ENCODE data around the gene HNMT. TPM values are rescaled to one million over a fixed set of nuclear protein-coding genes. Genes with fewer than 3 reads are reported as not detected.
A peak's percentile ranks its signal among the peaks of the same experiment; 100 is the strongest.

Gene HNMT
- total RNA-seq, 1 donor from 2014 or later: 14.4 TPM

- DNase-seq (ENCODE audit: low spot score in 2 of 2, unreplicated experiment in 2 of 2): no peak
- Mint-ChIP-seq H3K4me1 (peaks cover 43% of the 10 kb centered on the region), H3K9me3 (peaks cover 4% of the 10 kb centered on the region), H3K27ac (no peak overlapping the region), H3K36me3 (no peaks in the 10 kb centered on the region), H3K27me3 (ENCODE audit: low read depth) (no peaks in the 10 kb centered on the region), H3K4me3 (no peak overlapping the region)
- no peak for TF ChIP-seq CTCF (IDR thresholded peaks at IDR 0.05; ENCODE audit: unreplicated experiment)
Measured at GRCh38 chr2:137947032-137947727, 17.1 kb upstream of the HNMT start.

GRCh38 chr2:137947728-137948336 is 16.4 kb upstream of the HNMT start:
- H3K27me3 Mint-ChIP-seq (ENCODE audit: low read depth): no peaks in the 10 kb centered on the region

GRCh38 chr2:137948894-137949293 is 15.4 kb upstream of the HNMT start:
- Mint-ChIP-seq H3K36me3 (no peaks in the 10 kb centered on the region), H3K4me3 (no peak overlapping the region), H3K9me3 (peaks cover 4% of the 10 kb centered on the region), H3K4me1 (peaks cover 37% of the 10 kb centered on the region), H3K27me3 (ENCODE audit: low read depth) (no peaks in the 10 kb centered on the region), H3K27ac (no peak overlapping the region)
- no peak for DNase-seq (ENCODE audit: low spot score in 2 of 2, unreplicated experiment in 2 of 2)
- TF ChIP-seq CTCF (IDR thresholded peaks at IDR 0.05; ENCODE audit: unreplicated experiment): no peak

More at GRCh38 chr2:137947728-137948336, 16.4 kb upstream of the HNMT start:
- Mint-ChIP-seq H3K27ac (no peak overlapping the region), H3K36me3 (no peaks in the 10 kb centered on the region), H3K9me3 (peaks cover 4% of the 10 kb centered on the region), H3K4me1 (peaks cover 42% of the 10 kb centered on the region), H3K4me3 (no peak overlapping the region)
- peak; percentile 44 for TF ChIP-seq CTCF (IDR thresholded peaks at IDR 0.05; ENCODE audit: unreplicated experiment)
- peak; percentile 22 to 60 for DNase-seq (ENCODE audit: low spot score in 2 of 2, unreplicated experiment in 2 of 2)

- no peak for DNase-seq (ENCODE audit: low spot score in 2 of 2, unreplicated experiment in 2 of 2)
- peaks cover 27% of the 10 kb centered on the region for H3K4me1 Mint-ChIP-seq
- TF ChIP-seq CTCF (IDR thresholded peaks at IDR 0.05; ENCODE audit: unreplicated experiment): no peak
- no peaks in the 10 kb centered on the region for H3K36me3 Mint-ChIP-seq
- no peak overlapping the region for H3K4me3 Mint-ChIP-seq
- no peaks in the 10 kb centered on the region for H3K27me3 Mint-ChIP-seq (ENCODE audit: low read depth)
- H3K9me3 Mint-ChIP-seq: peaks cover 4% of the 10 kb centered on the region
- no peak overlapping the region for H3K27ac Mint-ChIP-seq
Measured at GRCh38 chr2:137950238-137950637, 14.0 kb upstream of the HNMT start.

- Mint-ChIP-seq H3K27ac (no peak overlapping the region), H3K9me3 (peaks cover 4% of the 10 kb centered on the region), H3K27me3 (ENCODE audit: low read depth) (no peaks in the 10 kb centered on the region), H3K4me1 (peaks cover 21% of the 10 kb centered on the region), H3K36me3 (no peaks in the 10 kb centered on the region), H3K4me3 (no peak overlapping the region)
- DNase-seq (ENCODE audit: low spot score in 2 of 2, unreplicated experiment in 2 of 2): no peak
- no peak for TF ChIP-seq CTCF (IDR thresholded peaks at IDR 0.05; ENCODE audit: unreplicated experiment)
Measured at GRCh38 chr2:137951586-137951985, 12.7 kb upstream of the HNMT start.

All from mesothelial cell of epicardium (in vitro differentiated cells).